Fibroblast of lung (primary cell): Measurements from ENCODE around the gene ANKRD28.

Experiments
- EZH2 ChIP-seq: IDR thresholded peaks from 2 replicates; pipeline ENCODE4 v1.5.1; 2012; ENCODE audit warnings: low read length, control low read depth, mild to moderate bottlenecking; ENCODE audit errors: missing control alignments
- TF ChIP-seq, protein P1 (sequence below), 2 donors: IDR thresholded peaks in 1 of 2; conservative IDR thresholded peaks in 1 of 2; 1 replicate in 1 of 2; 2 replicates in 1 of 2; pipeline ENCODE4 v1.5.1; 2011 to 2012; ENCODE audit warnings: low read length in 2 of 2, control low read depth in 1 of 2, inconsistent platforms in 1 of 2, low read depth in 1 of 2, mild to moderate bottlenecking in 1 of 2

DNA sequence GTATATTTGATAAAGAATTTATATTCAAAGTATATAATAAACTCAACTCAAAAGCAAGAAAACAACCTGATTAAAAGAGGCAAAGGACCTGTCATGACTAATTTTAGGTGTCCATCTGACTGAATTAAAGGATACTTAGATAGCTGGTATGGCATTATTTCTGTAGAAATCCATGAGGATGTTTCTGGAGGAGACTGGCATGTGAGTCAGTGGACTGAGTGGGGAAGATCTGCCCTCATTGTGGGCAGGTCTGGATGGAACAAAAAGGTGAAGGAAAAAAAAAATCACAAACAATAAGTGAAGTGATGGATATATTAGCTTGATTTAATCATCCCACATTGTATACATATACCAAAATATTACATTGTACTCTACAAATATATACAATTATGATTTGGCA lies 16.6 kb downstream of the ANKRD28 start:
- TF ChIP-seq, protein P1, sequence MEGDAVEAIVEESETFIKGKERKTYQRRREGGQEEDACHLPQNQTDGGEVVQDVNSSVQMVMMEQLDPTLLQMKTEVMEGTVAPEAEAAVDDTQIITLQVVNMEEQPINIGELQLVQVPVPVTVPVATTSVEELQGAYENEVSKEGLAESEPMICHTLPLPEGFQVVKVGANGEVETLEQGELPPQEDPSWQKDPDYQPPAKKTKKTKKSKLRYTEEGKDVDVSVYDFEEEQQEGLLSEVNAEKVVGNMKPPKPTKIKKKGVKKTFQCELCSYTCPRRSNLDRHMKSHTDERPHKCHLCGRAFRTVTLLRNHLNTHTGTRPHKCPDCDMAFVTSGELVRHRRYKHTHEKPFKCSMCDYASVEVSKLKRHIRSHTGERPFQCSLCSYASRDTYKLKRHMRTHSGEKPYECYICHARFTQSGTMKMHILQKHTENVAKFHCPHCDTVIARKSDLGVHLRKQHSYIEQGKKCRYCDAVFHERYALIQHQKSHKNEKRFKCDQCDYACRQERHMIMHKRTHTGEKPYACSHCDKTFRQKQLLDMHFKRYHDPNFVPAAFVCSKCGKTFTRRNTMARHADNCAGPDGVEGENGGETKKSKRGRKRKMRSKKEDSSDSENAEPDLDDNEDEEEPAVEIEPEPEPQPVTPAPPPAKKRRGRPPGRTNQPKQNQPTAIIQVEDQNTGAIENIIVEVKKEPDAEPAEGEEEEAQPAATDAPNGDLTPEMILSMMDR (conservative IDR thresholded peaks at IDR 0.05 in 1 of 2, IDR thresholded peaks at IDR 0.05 in 1 of 2; ENCODE audit: low read depth in 1 of 2, low read length in 2 of 2) = no peak
- TF ChIP-seq EZH2 = no peak
